K562 (cell line): ENCODE measurements around the gene MAGI2.

Source experiments
- ELK1 ChIP-seq: sonication (generic); formaldehyde crosslinking; IDR thresholded peaks from 2 replicates; pipeline ENCODE4 v1.8.1; 2022; ENCODE audit warnings: missing genetic modification reagents
- GABPB1 ChIP-seq: sonication (generic); formaldehyde crosslinking; IDR thresholded peaks from 2 replicates; pipeline ENCODE4 v1.8.0; 2022; ENCODE audit warnings: mild to moderate bottlenecking, missing genetic modification reagents
- HDAC6 ChIP-seq: IDR thresholded peaks from 2 replicates; pipeline ENCODE4 v1.6.1; 2012; ENCODE audit warnings: low read depth, mild to moderate bottlenecking, control low read depth, inconsistent platforms, low read length, moderate library complexity
- KLF10 ChIP-seq: fragments of 250-450 bp; sonication (Bioruptor Pico); IDR thresholded peaks from 2 replicates; pipeline ENCODE4 v1.6.1; 2021; ENCODE audit warnings: matching md5 sums
- NR2C2 ChIP-seq, 2 experiments: fragments of 200-800 bp in 1 of 2; sonication (Bioruptor generic) in 1 of 2; sonication (generic) in 1 of 2; formaldehyde crosslinking in 1 of 2; IDR thresholded peaks; 2 replicates each; pipeline versions ENCODE4 v1.6.1 to v1.8.0; 2016 to 2022; ENCODE audit warnings: mild to moderate bottlenecking in 1 of 2, missing compliant biosample characterization in 1 of 2, missing genetic modification characterization in 1 of 2, missing genetic modification reagents in 1 of 2
- POLR2A ChIP-seq: fragments of 450-650 bp; conservative IDR thresholded peaks from 2 replicates; pipeline ENCODE4 v1.6.1; 2016
- SNRNP70 ChIP-seq: fragments of 200-400 bp; formaldehyde crosslinking; optimal IDR thresholded peaks from 2 replicates; pipeline ENCODE3; 2017; ENCODE audit warnings: low read depth, low read length
- SREBF2 ChIP-seq: sonication (generic); formaldehyde crosslinking; IDR thresholded peaks from 2 replicates; pipeline ENCODE4 v1.4.0; 2020; ENCODE audit warnings: mild to moderate bottlenecking, missing genetic modification reagents
- TF ChIP-seq, protein P1 (sequence below), 3 experiments: IDR thresholded peaks in 2 of 3; conservative IDR thresholded peaks in 1 of 3; 2 replicates each; pipeline ENCODE4 v1.5.1; 2011 to 2012; ENCODE audit warnings: low read length in 3 of 3, mild to moderate bottlenecking in 3 of 3, control low read depth in 2 of 3, improper control_type of control experiment in 1 of 3, inconsistent platforms in 1 of 3, low read depth in 1 of 3, mixed read lengths in 1 of 3, moderate library complexity in 1 of 3; ENCODE audit not compliant: insufficient read depth in 2 of 3
- TF ChIP-seq, protein P2 (sequence below): fragments of 450-650 bp; IDR thresholded peaks from 2 replicates; pipeline ENCODE4 v1.6.1; 2016

- TF ChIP-seq KLF10 = no peak
- TF ChIP-seq POLR2A = no peak
- TF ChIP-seq GABPB1 (CRISPR knock-in tag) = no peak
- TF ChIP-seq, protein P1, sequence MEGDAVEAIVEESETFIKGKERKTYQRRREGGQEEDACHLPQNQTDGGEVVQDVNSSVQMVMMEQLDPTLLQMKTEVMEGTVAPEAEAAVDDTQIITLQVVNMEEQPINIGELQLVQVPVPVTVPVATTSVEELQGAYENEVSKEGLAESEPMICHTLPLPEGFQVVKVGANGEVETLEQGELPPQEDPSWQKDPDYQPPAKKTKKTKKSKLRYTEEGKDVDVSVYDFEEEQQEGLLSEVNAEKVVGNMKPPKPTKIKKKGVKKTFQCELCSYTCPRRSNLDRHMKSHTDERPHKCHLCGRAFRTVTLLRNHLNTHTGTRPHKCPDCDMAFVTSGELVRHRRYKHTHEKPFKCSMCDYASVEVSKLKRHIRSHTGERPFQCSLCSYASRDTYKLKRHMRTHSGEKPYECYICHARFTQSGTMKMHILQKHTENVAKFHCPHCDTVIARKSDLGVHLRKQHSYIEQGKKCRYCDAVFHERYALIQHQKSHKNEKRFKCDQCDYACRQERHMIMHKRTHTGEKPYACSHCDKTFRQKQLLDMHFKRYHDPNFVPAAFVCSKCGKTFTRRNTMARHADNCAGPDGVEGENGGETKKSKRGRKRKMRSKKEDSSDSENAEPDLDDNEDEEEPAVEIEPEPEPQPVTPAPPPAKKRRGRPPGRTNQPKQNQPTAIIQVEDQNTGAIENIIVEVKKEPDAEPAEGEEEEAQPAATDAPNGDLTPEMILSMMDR (IDR thresholded peaks at IDR 0.05 in 2 of 3, conservative IDR thresholded peaks at IDR 0.05 in 1 of 3; ENCODE audit: insufficient read depth in 2 of 3, low read depth in 1 of 3, low read length in 3 of 3) = no peak
- TF ChIP-seq ELK1 (CRISPR knock-in tag) = no peak
- no peak for TF ChIP-seq NR2C2 (CRISPR knock-in tag; IDR thresholded peaks at IDR 0.05)
- TF ChIP-seq NR2C2 (tag; IDR thresholded peaks at IDR 0.05) = no peak
- no peak for TF ChIP-seq SNRNP70
- no peak for TF ChIP-seq HDAC6
- TF ChIP-seq, protein P2, sequence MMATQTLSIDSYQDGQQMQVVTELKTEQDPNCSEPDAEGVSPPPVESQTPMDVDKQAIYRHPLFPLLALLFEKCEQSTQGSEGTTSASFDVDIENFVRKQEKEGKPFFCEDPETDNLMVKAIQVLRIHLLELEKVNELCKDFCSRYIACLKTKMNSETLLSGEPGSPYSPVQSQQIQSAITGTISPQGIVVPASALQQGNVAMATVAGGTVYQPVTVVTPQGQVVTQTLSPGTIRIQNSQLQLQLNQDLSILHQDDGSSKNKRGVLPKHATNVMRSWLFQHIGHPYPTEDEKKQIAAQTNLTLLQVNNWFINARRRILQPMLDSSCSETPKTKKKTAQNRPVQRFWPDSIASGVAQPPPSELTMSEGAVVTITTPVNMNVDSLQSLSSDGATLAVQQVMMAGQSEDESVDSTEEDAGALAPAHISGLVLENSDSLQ = no peak
- no peak for TF ChIP-seq SREBF2 (CRISPR knock-in tag)
Observed at GRCh38 chr7:78523930-78524329, 929.5 kb downstream of the MAGI2 start.
